Stimulated activated CD4-positive, alpha-beta T cell treated with anti-CD3 and anti-CD28 coated beads, Interleukin-1b, Interleukin-23, amount 100 ng/mL, for 24 hours (primary cell): ENCODE measurements around the gene ZNF248.
"Not testable (repeated sequence)": the region's sequence is repeated elsewhere in the genome, so short reads cannot be mapped to it uniquely, and the experiment has no call there.

Source experiments
- DNase-seq, 4 experiments: peaks; one replicate each; pipeline ENCODE4 v3.0.0-alpha.2; 2020; ENCODE audit warnings: low read depth in 4 of 4, low spot score in 1 of 4

The ZNF248 gene

GRCh38 chr10:37747081-37747480, 110.3 kb downstream of the ZNF248 start:
- no peak for DNase-seq

DNA sequence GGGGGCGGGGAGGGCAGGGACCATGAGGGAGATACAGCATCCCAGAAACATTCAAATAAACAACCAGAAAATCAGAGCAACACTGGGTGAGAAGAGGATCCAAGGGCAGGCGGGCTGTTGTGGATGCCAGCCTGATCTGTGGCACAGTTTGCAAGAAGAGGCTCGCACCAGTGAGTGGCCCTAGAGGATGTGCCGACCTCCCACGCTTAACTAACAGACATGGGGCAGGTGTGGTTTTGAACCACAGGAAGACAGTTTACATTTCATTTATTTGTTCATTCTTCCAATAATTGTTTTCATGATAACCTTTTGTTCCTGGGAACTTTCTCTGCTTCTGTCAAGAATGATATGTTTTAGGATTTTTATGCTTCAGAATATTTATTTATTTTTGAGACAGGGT, 115.6 kb downstream of the ZNF248 start:
- no peak for DNase-seq

DNA sequence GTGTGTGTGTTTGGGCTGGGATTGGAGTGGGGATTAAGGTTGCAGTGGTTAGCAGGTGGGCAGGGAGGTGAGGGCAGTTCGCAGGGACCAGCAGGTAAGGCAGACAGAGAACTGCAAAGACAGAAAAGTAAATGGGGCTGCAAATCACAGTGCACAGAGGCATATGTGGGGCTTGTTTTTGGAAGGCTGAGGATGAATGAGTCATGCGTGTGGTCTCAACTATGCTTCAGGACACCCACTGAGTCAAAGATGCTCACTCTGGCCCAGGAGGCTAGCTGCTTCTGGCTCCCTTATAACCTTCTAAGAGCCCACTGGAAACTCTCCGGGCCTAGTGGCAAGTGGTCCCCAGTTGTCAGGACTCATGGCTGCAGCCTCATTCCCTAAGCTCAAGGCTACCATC, 118.2 kb downstream of the ZNF248 start:
- DNase-seq = no peak

DNA sequence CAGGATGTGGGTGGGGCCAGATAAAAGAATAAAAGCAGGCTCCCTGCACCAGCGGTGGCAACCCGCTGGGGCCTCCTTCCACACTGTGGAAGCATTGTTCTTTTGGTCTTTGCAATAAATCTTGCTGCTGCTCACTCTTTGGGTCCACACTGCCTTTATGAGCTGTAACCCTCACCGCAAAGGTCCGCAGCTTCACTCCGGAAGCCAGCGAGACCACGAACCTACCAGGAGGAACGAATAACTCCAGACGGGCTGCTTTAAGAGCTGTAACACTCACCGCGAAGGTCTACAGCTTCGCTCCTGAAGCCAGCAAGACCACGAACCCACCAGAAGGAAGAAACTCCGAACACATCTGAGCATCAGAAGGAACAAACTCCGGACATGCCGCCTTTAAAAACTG, 119.2 kb downstream of the ZNF248 start:
- DNase-seq = not testable (repeated sequence)

GRCh38 chr10:37737336-37737735, 120.1 kb downstream of the ZNF248 start:
- DNase-seq = no peak

- DNase-seq = no peak
These were observed 121.3 kb downstream of the ZNF248 start for GRCh38 chr10:37736120-37736519.

GRCh38 chr10:37734971-37735370, 122.4 kb downstream of the ZNF248 start:
- no peak for DNase-seq
